ENCODE data around the gene CELF2.

- TF ChIP-seq CTCF (IDR thresholded peaks at IDR 0.05; ENCODE audit: borderline replicate concordance, extremely low read depth, low read length, poor library complexity, severe bottlenecking) (no peak), EZH2 (IDR thresholded peaks at IDR 0.05; ENCODE audit: borderline replicate concordance, low read depth, low read length, severe bottlenecking) (no peak)
Observed at GRCh38 chr10:11336722-11337162, 319.1 kb downstream of the CELF2 start.

Data from DND-41 (cell line).